CD4-positive, alpha-beta memory T cell (primary cell): Measurements from ENCODE around the gene PKP3. TPM values are rescaled to one million over a fixed set of nuclear protein-coding genes. Genes with fewer than 3 reads are reported as not detected.

Experiments
- CTCF ChIA-PET: fragments of 350-600 bp; sonication (Branson Sonifier 250); formaldehyde crosslinking; loops from one replicate; lab custom pipeline; 2021; ENCODE audit warnings: inconsistent platforms; ENCODE audit not compliant: partially characterized antibody; lab: Charles Lee
- POLR2A ChIA-PET: fragments of 350-600 bp; sonication (Branson Sonifier 250); formaldehyde crosslinking; loops from one replicate; lab custom pipeline; 2021; ENCODE audit not compliant: partially characterized antibody; lab: Charles Lee
- DNase-seq, 5 donors: peaks; one replicate each; pipeline versions ENCODE4 v3.0.0 to v3.0.0-alpha.2; 2020 to 2022; ENCODE audit warnings: mixed read lengths in 1 of 5
- H3K27ac ChIP-seq: one replicate; pipeline ENCODE4 v1.7.0; 2013; ENCODE audit warnings: low read depth, low read length
- H3K27me3 ChIP-seq: 2 replicates; pipeline ENCODE4 v1.7.0; 2013; ENCODE audit warnings: mild to moderate bottlenecking, low read length, moderate library complexity; ENCODE audit not compliant: insufficient read depth
- H3K36me3 ChIP-seq: 2 replicates; pipeline ENCODE4 v1.7.0; 2013; ENCODE audit warnings: mild to moderate bottlenecking, low read length, moderate library complexity; ENCODE audit not compliant: insufficient read depth
- H3K4me1 ChIP-seq: 2 replicates; pipeline ENCODE4 v1.7.0; 2013; ENCODE audit warnings: mild to moderate bottlenecking, low read length, moderate library complexity; ENCODE audit not compliant: insufficient read depth
- H3K4me3 ChIP-seq, 2 donors: one replicate each; pipeline ENCODE4 v1.7.0; 2013; ENCODE audit warnings: low read length in 2 of 2, mild to moderate bottlenecking in 1 of 2
- H3K9me3 ChIP-seq, 2 donors: one replicate each; pipeline ENCODE4 v1.7.0; 2013; ENCODE audit warnings: low read length in 2 of 2, control low read depth in 1 of 2; ENCODE audit not compliant: control insufficient read depth in 1 of 2
- H3K27ac Mint-ChIP-seq, 7 donors: one replicate each; pipeline ENCODE4 v1.8.0; 2020 to 2021; ENCODE audit warnings: mixed read lengths in 7 of 7, mild to moderate bottlenecking in 6 of 7, inconsistent platforms in 3 of 7, moderate library complexity in 3 of 7
- H3K27me3 Mint-ChIP-seq, 2 donors: one replicate each; pipeline ENCODE4 v1.8.0; 2020 to 2021; ENCODE audit warnings: mixed read lengths in 2 of 2
- H3K36me3 Mint-ChIP-seq, 2 donors: one replicate each; pipeline ENCODE4 v1.8.0; 2020 to 2021; ENCODE audit warnings: mixed read lengths in 2 of 2, inconsistent platforms in 1 of 2, mild to moderate bottlenecking in 1 of 2
- H3K4me1 Mint-ChIP-seq, 4 donors: one replicate each; pipeline ENCODE4 v1.8.0; 2020 to 2021; ENCODE audit warnings: mixed read lengths in 4 of 4, mild to moderate bottlenecking in 1 of 4
- H3K4me3 Mint-ChIP-seq, 8 donors: one replicate each; pipeline ENCODE4 v1.8.0; 2020 to 2021; ENCODE audit warnings: mixed read lengths in 8 of 8, mild to moderate bottlenecking in 7 of 8, moderate library complexity in 6 of 8, inconsistent platforms in 3 of 8
- H3K9me3 Mint-ChIP-seq, 8 donors: one replicate each; pipeline ENCODE4 v1.8.0; 2020 to 2021; ENCODE audit warnings: mixed read lengths in 8 of 8, mild to moderate bottlenecking in 5 of 8, inconsistent platforms in 3 of 8, moderate library complexity in 1 of 8
- intact Hi-C: fragments of 100-400 bp; cut with micrococcal nuclease; formaldehyde crosslinking; loops from one replicate; pipeline ENCODE4 v1.15.1; 2023
- polyA plus RNA-seq, 2 donors: library from polyadenylated mRNA; unstranded; fragments of 300-500 nt; fragmentation: Illumina TruSeq; gene quantifications; one replicate each; pipeline ENCODE4 v1.2.3, GENCODE V29; 2021
- total RNA-seq, 2 experiments: library from RNA; stranded (reverse); gene quantifications; one replicate each; pipeline ENCODE4 v1.2.3, GENCODE V29; 2021

PKP3 gene
- total and polyA plus RNA-seq, 4 experiments from 2014 or later = 0.14 TPM; not detected in 3

- Histone ChIP-seq H3K9me3 (no peaks in the 10 kb centered on the region), H3K4me1 (peaks cover 32% of the 10 kb centered on the region), H3K27me3 (no peaks in the 10 kb centered on the region), H3K4me3 (no peak overlapping the region), H3K36me3 (no peaks in the 10 kb centered on the region), H3K27ac (no peak overlapping the region)
- Mint-ChIP-seq H3K36me3 (peaks cover 0 to 6% of the 10 kb centered on the region in 2 donors), H3K27me3 (no peaks in the 10 kb centered on the region), H3K4me1 (peaks cover 13 to 27% (median 18%) of the 10 kb centered on the region in 4 donors), H3K9me3 (no peaks in the 10 kb centered on the region), H3K4me3 (no peak overlapping the region), H3K27ac (peak overlapping the region in 1 of 7 donors; percentile 75)
- ChIA-PET POLR2A (interaction anchor here (19.6 kb wide), 1 partner anchor 35 kb away, joined by 539 read pairs; the partner anchor contains the start of gene SIGIRR), CTCF (interaction anchor here (0.8 to 5.4 kb wide), 5 partner anchors 29 to 141 kb away, joined by 3 to 24 read pairs (median 3); partner anchors contain the start of gene SIGIRR)
- intact Hi-C loops = no loop called here
- no peak for DNase-seq
Measured at GRCh38 chr11:445765-446588, 52.0 kb downstream of the PKP3 start.

DNA sequence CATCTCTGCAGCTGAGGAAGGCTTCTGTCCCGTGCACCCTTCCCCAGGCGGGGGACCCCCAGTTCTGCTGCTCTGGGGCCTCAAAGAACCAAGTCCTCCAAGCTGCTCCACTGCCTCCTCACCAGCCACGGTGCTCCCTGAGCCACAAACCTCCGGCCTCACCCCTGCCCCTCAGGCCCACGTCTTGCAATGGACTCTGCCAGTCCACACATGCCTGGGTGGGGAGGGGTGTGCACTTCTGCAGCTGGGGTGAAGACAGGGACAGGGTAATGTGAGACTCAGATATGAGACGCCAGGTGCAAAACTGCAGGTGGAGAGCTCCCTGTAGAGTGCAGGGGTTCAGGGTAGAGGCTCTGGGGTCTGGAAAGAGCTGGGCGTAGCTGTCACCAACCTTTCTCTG is 52.9 kb downstream of the PKP3 start:
- no peaks in the 10 kb centered on the region for H3K9me3 Mint-ChIP-seq
- H3K4me3 Mint-ChIP-seq = peak overlapping the region in 1 of 8 donors; percentile 43
- H3K4me1 Mint-ChIP-seq = peaks cover 14 to 32% (median 22%) of the 10 kb centered on the region in 4 donors
- H3K27ac Mint-ChIP-seq = peak overlapping the region in 1 of 7 donors; percentile 75
- H3K36me3 Mint-ChIP-seq = peaks cover 0 to 11% of the 10 kb centered on the region in 2 donors
- ChIA-PET POLR2A (interaction anchor here (4.5 to 19.6 kb wide), 3 partner anchors 36 to 240 kb away, joined by 32 to 539 read pairs (median 50); partner anchors contain the start of genes BET1L, PGGHG, RIC8A and SIGIRR), CTCF (interaction anchor here (0.7 to 7.6 kb wide), 6 partner anchors 33 to 138 kb away, joined by 3 to 103 read pairs (median 14); partner anchors contain the start of gene SIGIRR)
- Histone ChIP-seq H3K9me3 (no peaks in the 10 kb centered on the region), H3K27ac (no peak overlapping the region), H3K36me3 (no peaks in the 10 kb centered on the region), H3K4me3 (no peak overlapping the region), H3K4me1 (peaks cover 34% of the 10 kb centered on the region), H3K27me3 (no peaks in the 10 kb centered on the region)
- intact Hi-C loops = no loop called here
- no peaks in the 10 kb centered on the region for H3K27me3 Mint-ChIP-seq
- no peak for DNase-seq

- Histone ChIP-seq H3K9me3 (no peaks in the 10 kb centered on the region), H3K27ac (peak overlapping the region; percentile 85), H3K4me3 (peak overlapping the region; percentile 73 to 76), H3K36me3 (no peaks in the 10 kb centered on the region), H3K4me1 (peaks cover 32% of the 10 kb centered on the region), H3K27me3 (no peaks in the 10 kb centered on the region)
- H3K27me3 Mint-ChIP-seq = no peaks in the 10 kb centered on the region
- H3K9me3 Mint-ChIP-seq = no peaks in the 10 kb centered on the region
- peak overlapping the region; percentile 93 to 98 (median 97) for H3K27ac Mint-ChIP-seq
- CTCF ChIA-PET = interaction anchor here (0.6 to 7.6 kb wide), 28 partner anchors 8 to 241 kb away, joined by 3 to 103 read pairs (median 4); partner anchors contain the start of genes BET1L, IFITM2, PGGHG and PSMD13
- peak; percentile 90 to 94 (median 91) for DNase-seq
- H3K4me3 Mint-ChIP-seq = peak overlapping the region; percentile 88 to 93 (median 90)
- peaks cover 0 to 15% of the 10 kb centered on the region in 2 donors for H3K36me3 Mint-ChIP-seq
- POLR2A ChIA-PET = interaction anchor here (0.6 to 19.6 kb wide), 21 partner anchors 9 to 244 kb away, joined by 3 to 539 read pairs (median 4); partner anchors contain the start of genes BET1L, PGGHG, PSMD13 and RIC8A
- intact Hi-C loops = loop anchor here (1.0 kb wide), 3 partner anchors 33 to 212 kb away; partner anchors contain the start of genes PSMD13 and SIRT3
- peaks cover 13 to 32% (median 22%) of the 10 kb centered on the region in 4 donors for H3K4me1 Mint-ChIP-seq
Measured at GRCh38 chr11:447923-448731, 54.1 kb downstream of the PKP3 start.

- Mint-ChIP-seq H3K4me3 (peak within 1 kb of the TSS; percentile 91 to 99 (median 96)), H3K27ac (peak within 1 kb of the TSS; percentile 93 to 99 (median 98)), H3K36me3 (peaks cover 0 to 20% of the 10 kb centered on the region in 2 donors), H3K27me3 (no peaks in the 10 kb centered on the region), H3K4me1 (peaks cover 13 to 38% (median 25%) of the 10 kb centered on the region in 4 donors), H3K9me3 (no peaks in the 10 kb centered on the region)
- Histone ChIP-seq H3K27me3 (no peaks in the 10 kb centered on the region), H3K27ac (peak within 1 kb of the TSS; percentile 85), H3K4me3 (peak within 1 kb of the TSS; percentile 17 to 90), H3K9me3 (no peaks in the 10 kb centered on the region), H3K36me3 (peaks cover 8% of the 10 kb centered on the region), H3K4me1 (peaks cover 32% of the 10 kb centered on the region)
- intact Hi-C loops = loop anchor here (1.0 to 10.0 kb wide), 6 partner anchors 56 to 275 kb away; partner anchors contain the start of genes BET1L and RIC8A
- CTCF ChIA-PET = interaction anchor here (0.7 to 7.6 kb wide), 23 partner anchors 10 to 221 kb away, joined by 3 to 103 read pairs (median 5); partner anchors contain the start of genes IFITM2, RNH1 and SIGIRR
- DNase-seq = peak; percentile 92 to 96 (median 92)
- POLR2A ChIA-PET = interaction anchor here (0.6 to 19.6 kb wide), 27 partner anchors 8 to 292 kb away, joined by 3 to 539 read pairs (median 6); partner anchors contain the start of genes ANO9, BET1L, HRAS and IFITM2
Measured at GRCh38 chr11:449889-450808, 56.1 kb downstream of the PKP3 start, which contains the start of gene PTDSS2. Gene PTDSS2 (plus strand): TSS chr11:450279. CDS start chr11:450456, 177 bp downstream.

DNA sequence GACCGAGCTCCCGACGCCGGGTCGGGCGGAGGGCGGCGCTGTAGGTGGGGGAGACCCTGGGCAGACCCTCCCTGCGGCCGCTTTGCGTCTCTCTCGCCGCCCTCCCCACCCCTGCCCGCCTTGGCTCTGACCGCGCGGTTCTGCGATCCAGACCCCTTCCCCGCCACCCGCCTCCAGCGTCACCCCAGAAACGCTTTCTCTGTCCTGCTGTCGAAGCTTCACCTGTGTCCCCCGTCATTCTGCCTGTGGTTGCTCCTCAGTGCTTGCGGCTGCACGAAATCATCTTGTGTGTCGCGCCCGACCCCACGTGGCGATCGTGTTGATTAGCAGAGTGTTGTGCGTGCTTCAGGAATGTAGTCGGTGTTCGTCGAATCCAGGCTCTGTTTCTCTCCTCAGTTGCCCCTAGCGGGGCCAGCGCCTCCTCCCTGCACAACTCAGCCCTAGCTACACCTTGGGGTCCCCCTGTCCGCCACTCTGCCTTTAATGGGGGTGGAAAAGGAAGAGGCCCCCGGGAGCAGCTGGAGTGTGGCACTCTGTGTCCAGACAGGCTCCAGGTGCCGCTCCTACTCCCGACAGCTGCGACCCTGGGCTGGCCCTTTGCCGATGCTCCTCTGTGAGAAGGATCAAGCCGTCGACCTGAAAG is 56.9 kb downstream of the PKP3 start:
- Histone ChIP-seq H3K9me3 (no peaks in the 10 kb centered on the region), H3K4me1 (peaks cover 35% of the 10 kb centered on the region), H3K4me3 (peak overlapping the region; percentile 17 to 90), H3K27me3 (no peaks in the 10 kb centered on the region), H3K27ac (peak overlapping the region; percentile 85), H3K36me3 (peaks cover 8% of the 10 kb centered on the region)
- ChIA-PET CTCF (interaction anchor here (0.7 to 7.6 kb wide), 17 partner anchors 10 to 222 kb away, joined by 3 to 103 read pairs (median 4); partner anchors contain the start of genes IFITM2, RNH1 and SIGIRR), POLR2A (interaction anchor here (0.6 to 19.6 kb wide), 19 partner anchors 9 to 292 kb away, joined by 3 to 539 read pairs (median 6); partner anchors contain the start of genes ANO9, BET1L, HRAS and IFITM2)
- intact Hi-C loops = loop anchor here (1.0 to 10.0 kb wide), 7 partner anchors 55 to 274 kb away; partner anchors contain the start of genes BET1L and RIC8A
- Mint-ChIP-seq H3K27me3 (no peaks in the 10 kb centered on the region), H3K4me1 (peaks cover 17 to 45% (median 30%) of the 10 kb centered on the region in 4 donors), H3K4me3 (peak overlapping the region; percentile 91 to 99 (median 96)), H3K9me3 (no peaks in the 10 kb centered on the region), H3K27ac (peak overlapping the region; percentile 81 to 99 (median 97)), H3K36me3 (peaks cover 0 to 20% of the 10 kb centered on the region in 2 donors)
- DNase-seq = peak; percentile 82 to 91 (median 85)
